GM12878 (cell line): ENCODE measurements around the gene CNTRL. TPM values are rescaled to one million over a fixed set of nuclear protein-coding genes. Genes with fewer than 3 reads are reported as not detected.
A peak's percentile ranks its signal among the peaks of the same experiment; 100 is the strongest.

Experiments
- ATF3 ChIP-seq: IDR thresholded peaks from 2 replicates; pipeline ENCODE4 v1.6.1; 2011; ENCODE audit warnings: low read depth, mild to moderate bottlenecking, low read length, moderate library complexity, borderline replicate concordance; ENCODE audit errors: extremely low read depth
- BRCA1 ChIP-seq: IDR thresholded peaks from 2 replicates; pipeline ENCODE4 v1.6.1; 2011; ENCODE audit warnings: low read depth, low read length, improper control_type of control experiment
- CUX1 ChIP-seq: IDR thresholded peaks from 2 replicates; pipeline ENCODE4 v1.6.1; 2012; ENCODE audit warnings: improper control_type of control experiment, low read depth, low read length; ENCODE audit not compliant: insufficient replicate concordance
- E4F1 ChIP-seq: fragments of 450-650 bp; IDR thresholded peaks from 2 replicates; pipeline ENCODE4 v1.6.1; 2018; ENCODE audit warnings: borderline replicate concordance, mild to moderate bottlenecking; ENCODE audit not compliant: partially characterized antibody
- ETV6 ChIP-seq, 2 experiments: fragments of 450-650 bp in 1 of 2; IDR thresholded peaks in 1 of 2; conservative IDR thresholded peaks in 1 of 2; 2 replicates each; pipeline ENCODE4 v1.6.1; 2014; ENCODE audit warnings: antibody characterized with exemption in 1 of 2, borderline replicate concordance in 1 of 2, low read depth in 1 of 2, mild to moderate bottlenecking in 1 of 2, moderate library complexity in 1 of 2
- FOXK2 ChIP-seq: fragments of 450-650 bp; IDR thresholded peaks from 2 replicates; pipeline ENCODE4 v1.6.1; 2017; ENCODE audit warnings: mild to moderate bottlenecking, moderate library complexity
- HDAC2 ChIP-seq: fragments of 200-600 bp; sonication (generic); IDR thresholded peaks from 2 replicates; pipeline ENCODE4 v1.6.1; 2017
- IKZF2 ChIP-seq, 2 experiments: fragments of 450-650 bp; IDR thresholded peaks; 2 replicates each; pipeline ENCODE4 v1.6.1; 2017; ENCODE audit warnings: mild to moderate bottlenecking in 2 of 2, moderate library complexity in 2 of 2
- KDM1A ChIP-seq: fragments of 200-600 bp; sonication (generic); IDR thresholded peaks from 2 replicates; pipeline ENCODE4 v1.6.1; 2016; ENCODE audit warnings: borderline replicate concordance
- KLF5 ChIP-seq: fragments of 450-650 bp; IDR thresholded peaks from 2 replicates; pipeline ENCODE4 v1.6.1; 2014; ENCODE audit warnings: mild to moderate bottlenecking; ENCODE audit not compliant: partially characterized antibody
- NFXL1 ChIP-seq: fragments of 450-650 bp; IDR thresholded peaks from 2 replicates; pipeline ENCODE4 v1.6.1; 2017; ENCODE audit warnings: antibody characterized with exemption, mild to moderate bottlenecking, borderline replicate concordance
- NRF1 ChIP-seq: conservative IDR thresholded peaks from 2 replicates; pipeline ENCODE4 v1.6.1; 2011; ENCODE audit warnings: mild to moderate bottlenecking, low read depth, low read length, improper control_type of control experiment
- PBX3 ChIP-seq: IDR thresholded peaks from 2 replicates; pipeline ENCODE4 v1.6.1; 2011; ENCODE audit warnings: mild to moderate bottlenecking, low read depth, low read length, moderate library complexity; ENCODE audit not compliant: insufficient replicate concordance
- POLR2A ChIP-seq: IDR thresholded peaks from 2 replicates; pipeline ENCODE4 v1.6.1; 2011; ENCODE audit warnings: low read depth, mild to moderate bottlenecking, low read length
- SMC3 ChIP-seq: IDR thresholded peaks from 2 replicates; pipeline ENCODE4 v1.6.1; 2011; ENCODE audit warnings: low read length, improper control_type of control experiment, borderline replicate concordance
- SUZ12 ChIP-seq: fragments of 200-600 bp; sonication (generic); IDR thresholded peaks from one replicate; pipeline ENCODE4 v1.6.1; 2018; ENCODE audit warnings: antibody characterized with exemption, mild to moderate bottlenecking; ENCODE audit not compliant: unreplicated experiment
- TCF3 ChIP-seq: IDR thresholded peaks from 2 replicates; pipeline ENCODE4 v1.6.1; 2012; ENCODE audit warnings: low read depth, mild to moderate bottlenecking, low read length, borderline replicate concordance; ENCODE audit not compliant: insufficient read depth
- ZBTB33 ChIP-seq: fragments of 450-650 bp; IDR thresholded peaks from 2 replicates; pipeline ENCODE4 v1.6.1; 2017; ENCODE audit warnings: mild to moderate bottlenecking
- ZNF217 ChIP-seq: fragments of 450-650 bp; IDR thresholded peaks from 2 replicates; pipeline ENCODE4 v1.6.1; 2017; ENCODE audit warnings: antibody characterized with exemption, mild to moderate bottlenecking
- polyA plus RNA-seq, 11 experiments: library from polyadenylated mRNA; depleted of rRNA in 4 of 11; unstranded in 6 of 11; stranded (reverse) in 5 of 11; fragments of >200 nt; fragmentation: Nextera tagmentation in 4 of 11; fragmentation: Illumina TruSeq in 1 of 11; extraction: Ambion mirVana in 4 of 11; extraction: Trizol in 1 of 11; gene quantifications; 1 replicate in 1 of 11; 2 replicates in 10 of 11; pipeline versions ENCODE4 v1.2.1 to v1.2.3, GENCODE V29; 2011 to 2016; ENCODE audit warnings: inconsistent platforms in 2 of 11, missing spikeins in 2 of 11, low read depth in 1 of 11
- total RNA-seq, 4 experiments: library from RNA; depleted of rRNA in 3 of 4; stranded (reverse); fragments of >200 nt in 3 of 4; fragmentation: Illumina TruSeq in 1 of 4; extraction: Trizol in 1 of 4; gene quantifications; 2 replicates each; pipeline versions ENCODE4 v1.2.1 to v1.2.3, GENCODE V29; 2013 to 2021

The CNTRL gene
- total and polyA plus RNA-seq, 10 of the 15 experiments (the other 5 are each of a cell fraction or from before 2014, with no cell fraction given) = 20.0 to 65.4 (median 38.8) TPM

- TF ChIP-seq CUX1 (no peak), KLF5 (no peak), SUZ12 (no peak), POLR2A (no peak), IKZF2 (IDR thresholded peaks at IDR 0.05) (no peak), PBX3 (no peak), ZBTB33 (no peak), KDM1A (no peak), SMC3 (0 out of 2 replicates have a peak, but pooled peaks have one; percentile 13), NRF1 (no peak), BRCA1 (no peak), ETV6 (conservative IDR thresholded peaks at IDR 0.05 in 1 of 2, IDR thresholded peaks at IDR 0.05 in 1 of 2; ENCODE audit: borderline replicate concordance in 1 of 2, low read depth in 1 of 2) (peak in 1 of 2 experiments; percentile 70; a peak in 1 of 4 replicates), HDAC2 (no peak), ZNF217 (no peak), E4F1 (no peak), TCF3 (no peak), ATF3 (no peak), NFXL1 (no peak), FOXK2 (no peak)
Observed at GRCh38 chr9:121207371-121207940, 132.7 kb downstream of the CNTRL start (continued).
